Measurements from ENCODE around the gene CDK5RAP3. TPM values are rescaled to one million over a fixed set of nuclear protein-coding genes. Genes with fewer than 3 reads are reported as not detected.
A peak's percentile ranks its signal among the peaks of the same experiment; 100 is the strongest.
"Not testable (repeated sequence)": the region's sequence is repeated elsewhere in the genome, so short reads cannot be mapped to it uniquely, and the experiment has no call there.

The CDK5RAP3 gene
- total RNA-seq, 1 donor from 2014 or later = 192 TPM

DNA sequence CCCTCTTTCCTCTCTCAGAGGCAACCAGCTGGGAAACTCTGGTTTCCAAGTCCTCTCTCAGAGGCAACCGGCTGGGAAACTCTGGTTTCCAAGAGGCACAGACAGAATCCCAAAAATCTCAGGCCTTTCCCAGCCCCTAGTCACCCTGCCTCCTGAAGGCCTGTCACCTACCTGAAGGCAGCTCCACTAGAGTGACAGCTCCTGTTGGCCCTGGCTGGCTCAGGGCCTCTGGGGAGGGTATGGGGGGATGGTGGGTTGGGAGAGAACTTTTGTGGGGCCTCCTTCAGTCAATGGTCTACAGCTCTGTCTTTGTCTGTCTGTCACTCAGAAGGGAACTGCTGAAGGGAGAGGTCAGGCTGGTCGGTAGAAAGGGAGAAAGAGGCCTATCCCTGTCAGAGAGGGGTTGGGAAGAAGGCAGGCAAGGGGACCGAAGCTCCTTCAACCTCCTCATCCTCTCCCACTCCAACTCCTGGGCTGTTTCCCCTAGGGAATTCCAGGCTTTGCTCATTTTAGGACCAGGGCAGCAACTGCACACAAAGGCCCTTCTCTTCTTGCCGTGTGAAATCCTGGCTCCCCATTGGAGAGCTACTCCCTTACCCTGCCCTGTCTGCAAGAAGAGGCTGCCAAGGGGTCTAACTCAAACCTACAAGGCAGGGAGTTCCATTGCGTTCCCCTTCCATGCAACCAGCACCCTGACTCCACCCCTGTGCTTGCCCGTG lies 43.1 kb downstream of the CDK5RAP3 start:
- Mint-ChIP-seq H3K27me3 (ENCODE audit: low read depth) (peaks cover 42% of the 10 kb centered on the region), H3K4me3 (ENCODE audit: low read depth) (no peak overlapping the region), H3K27ac (no peak overlapping the region), H3K36me3 (ENCODE audit: low read depth) (no peaks in the 10 kb centered on the region), H3K9me3 (no peaks in the 10 kb centered on the region), H3K4me1 (ENCODE audit: low read depth) (peaks cover 32% of the 10 kb centered on the region)
- intact Hi-C loops (cut with micrococcal nuclease) = no loop called here
- DNase-seq (ENCODE audit: low spot score) = no peak

DNA sequence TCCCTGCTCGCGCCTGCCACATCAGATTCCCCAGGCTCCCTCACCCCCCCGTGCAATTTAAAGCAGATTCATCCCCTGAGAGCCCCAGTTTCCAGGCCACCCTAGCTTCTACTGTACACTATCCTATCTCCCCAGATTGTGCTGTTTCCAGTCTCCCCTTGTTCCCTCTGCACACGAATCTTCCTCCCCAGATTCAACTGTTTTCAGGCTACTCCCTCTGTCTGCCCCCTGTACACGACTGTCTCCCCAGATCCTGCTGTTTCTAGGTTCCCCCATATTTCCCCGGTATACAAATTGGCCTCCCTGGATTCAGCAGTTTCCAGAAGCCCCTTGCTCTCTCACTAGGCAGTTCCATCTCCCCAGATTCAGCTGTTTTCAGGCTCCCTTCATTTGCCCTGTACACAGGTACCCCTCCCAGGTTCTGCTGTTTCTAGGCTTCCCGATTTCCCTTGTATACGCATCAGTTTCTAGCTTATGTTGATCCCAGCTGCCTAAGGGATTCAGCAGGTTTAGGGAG lies 43.7 kb downstream of the CDK5RAP3 start:
- no peaks in the 10 kb centered on the region for H3K36me3 Mint-ChIP-seq (ENCODE audit: low read depth)
- no peak overlapping the region for H3K27ac Mint-ChIP-seq
- H3K9me3 Mint-ChIP-seq = no peaks in the 10 kb centered on the region
- H3K27me3 Mint-ChIP-seq (ENCODE audit: low read depth) = peaks cover 39% of the 10 kb centered on the region
- no peak for DNase-seq (ENCODE audit: low spot score)
- no peak overlapping the region for H3K4me3 Mint-ChIP-seq (ENCODE audit: low read depth)
- intact Hi-C loops (cut with micrococcal nuclease) = no loop called here
- peaks cover 32% of the 10 kb centered on the region for H3K4me1 Mint-ChIP-seq (ENCODE audit: low read depth)

DNA sequence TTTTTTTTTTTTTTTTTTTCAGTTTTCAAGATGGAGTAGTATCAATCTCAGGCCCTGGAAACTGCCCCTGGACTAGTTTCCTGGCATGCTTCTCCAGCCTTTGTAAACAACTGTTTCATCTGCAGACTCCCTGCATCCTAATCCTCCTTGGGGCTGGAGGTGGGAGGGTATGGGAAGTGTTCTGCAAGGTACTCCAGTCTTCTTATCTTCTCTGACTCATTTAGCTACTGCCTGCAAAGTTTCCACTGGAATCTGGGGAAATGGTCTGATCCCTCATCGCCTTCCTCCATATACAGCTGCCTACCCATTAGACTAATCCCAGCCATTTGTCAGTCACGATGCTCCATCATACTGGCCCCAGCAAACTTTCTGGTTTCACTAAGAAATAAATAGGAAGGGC lies 45.2 kb downstream of the CDK5RAP3 start:
- H3K27me3 Mint-ChIP-seq (ENCODE audit: low read depth) = peaks cover 37% of the 10 kb centered on the region
- H3K27ac Mint-ChIP-seq = no peak overlapping the region
- H3K9me3 Mint-ChIP-seq = no peaks in the 10 kb centered on the region
- peaks cover 32% of the 10 kb centered on the region for H3K4me1 Mint-ChIP-seq (ENCODE audit: low read depth)
- no peak overlapping the region for H3K4me3 Mint-ChIP-seq (ENCODE audit: low read depth)
- no peak for DNase-seq (ENCODE audit: low spot score)
- intact Hi-C loops (cut with micrococcal nuclease) = no loop called here
- H3K36me3 Mint-ChIP-seq (ENCODE audit: low read depth) = no peaks in the 10 kb centered on the region

DNA sequence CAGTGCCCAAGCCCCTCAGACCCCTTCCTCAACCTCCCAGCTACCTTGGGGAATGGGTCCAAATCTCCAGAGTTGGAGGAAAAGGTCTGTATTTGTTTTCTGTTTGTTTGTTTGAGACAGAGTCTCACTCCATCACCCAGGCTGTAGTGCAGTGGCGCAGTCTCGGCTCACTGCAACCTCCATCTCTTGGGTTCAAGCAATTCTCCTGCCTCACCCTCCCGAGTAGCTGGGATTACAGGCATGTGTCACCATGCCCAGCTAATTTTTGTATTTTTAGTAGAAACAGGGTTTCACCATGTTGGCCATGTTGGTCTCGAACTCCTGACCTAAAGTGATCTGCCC lies 46.9 kb downstream of the CDK5RAP3 start:
- Mint-ChIP-seq H3K4me1 (ENCODE audit: low read depth) (peaks cover 22% of the 10 kb centered on the region), H3K27ac (peak overlapping the region; percentile 40), H3K27me3 (ENCODE audit: low read depth) (peaks cover 38% of the 10 kb centered on the region)
- H3K36me3 Mint-ChIP-seq (ENCODE audit: low read depth); H3K9me3 Mint-ChIP-seq; DNase-seq (ENCODE audit: low spot score); H3K4me3 Mint-ChIP-seq (ENCODE audit: low read depth); intact Hi-C loops (cut with micrococcal nuclease): not testable (repeated sequence)

DNA sequence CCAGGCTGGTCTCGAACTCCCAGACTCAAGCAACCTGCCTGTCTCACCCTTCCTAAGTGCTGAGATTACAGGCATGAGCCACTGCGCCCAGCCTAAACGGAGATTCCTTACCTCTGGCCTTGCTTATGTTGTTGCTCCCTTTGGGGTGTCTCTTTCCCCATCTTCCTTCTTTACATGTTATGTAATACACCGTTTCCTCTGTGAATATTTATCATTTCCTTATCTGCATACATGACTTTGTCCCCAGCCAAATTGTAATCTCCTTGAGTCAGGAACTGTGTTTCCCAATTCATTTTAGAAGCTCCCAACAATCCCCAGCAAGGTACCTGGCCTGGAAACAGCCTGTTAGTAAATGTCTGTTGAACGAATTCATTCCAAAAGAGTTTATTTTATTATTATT lies 51.0 kb downstream of the CDK5RAP3 start:
- Mint-ChIP-seq H3K27ac (no peak overlapping the region), H3K9me3 (no peaks in the 10 kb centered on the region), H3K4me1 (ENCODE audit: low read depth) (peaks cover 41% of the 10 kb centered on the region), H3K27me3 (ENCODE audit: low read depth) (peaks cover 28% of the 10 kb centered on the region), H3K4me3 (ENCODE audit: low read depth) (no peak overlapping the region), H3K36me3 (ENCODE audit: low read depth) (no peaks in the 10 kb centered on the region)
- intact Hi-C loops (cut with micrococcal nuclease) = loop anchor here (10.0 kb wide), 1 partner anchor 223 kb away; no protein-coding TSS in a partner anchor
- DNase-seq (ENCODE audit: low spot score) = no peak

DNA sequence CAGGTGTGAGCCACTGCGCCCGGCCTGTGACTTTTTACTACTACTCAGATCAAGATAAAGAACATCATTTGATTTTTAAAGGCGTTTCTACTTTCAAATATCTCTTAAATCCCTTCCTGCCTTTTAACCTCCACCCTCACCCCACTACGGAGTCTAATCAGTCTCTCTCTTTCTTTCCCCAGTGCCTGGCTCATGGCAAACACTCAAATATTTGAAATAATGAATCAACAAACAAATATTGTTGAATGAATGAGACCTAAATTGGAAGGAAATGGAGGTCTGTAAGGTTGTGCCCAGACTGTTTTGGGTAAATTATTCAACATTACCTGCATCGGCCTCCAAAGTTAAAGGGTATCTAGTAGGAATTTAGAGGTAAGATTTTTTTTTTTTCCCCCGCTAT lies 52.0 kb downstream of the CDK5RAP3 start:
- no peak for DNase-seq (ENCODE audit: low spot score)
- H3K9me3 Mint-ChIP-seq = no peaks in the 10 kb centered on the region
- H3K4me1 Mint-ChIP-seq (ENCODE audit: low read depth) = peaks cover 36% of the 10 kb centered on the region
- H3K4me3 Mint-ChIP-seq (ENCODE audit: low read depth) = no peak overlapping the region
- H3K36me3 Mint-ChIP-seq (ENCODE audit: low read depth) = no peaks in the 10 kb centered on the region
- peaks cover 29% of the 10 kb centered on the region for H3K27me3 Mint-ChIP-seq (ENCODE audit: low read depth)
- intact Hi-C loops (cut with micrococcal nuclease) = loop anchor here (10.0 kb wide), 1 partner anchor 222 kb away; no protein-coding TSS in a partner anchor
- H3K27ac Mint-ChIP-seq = no peak overlapping the region

DNA sequence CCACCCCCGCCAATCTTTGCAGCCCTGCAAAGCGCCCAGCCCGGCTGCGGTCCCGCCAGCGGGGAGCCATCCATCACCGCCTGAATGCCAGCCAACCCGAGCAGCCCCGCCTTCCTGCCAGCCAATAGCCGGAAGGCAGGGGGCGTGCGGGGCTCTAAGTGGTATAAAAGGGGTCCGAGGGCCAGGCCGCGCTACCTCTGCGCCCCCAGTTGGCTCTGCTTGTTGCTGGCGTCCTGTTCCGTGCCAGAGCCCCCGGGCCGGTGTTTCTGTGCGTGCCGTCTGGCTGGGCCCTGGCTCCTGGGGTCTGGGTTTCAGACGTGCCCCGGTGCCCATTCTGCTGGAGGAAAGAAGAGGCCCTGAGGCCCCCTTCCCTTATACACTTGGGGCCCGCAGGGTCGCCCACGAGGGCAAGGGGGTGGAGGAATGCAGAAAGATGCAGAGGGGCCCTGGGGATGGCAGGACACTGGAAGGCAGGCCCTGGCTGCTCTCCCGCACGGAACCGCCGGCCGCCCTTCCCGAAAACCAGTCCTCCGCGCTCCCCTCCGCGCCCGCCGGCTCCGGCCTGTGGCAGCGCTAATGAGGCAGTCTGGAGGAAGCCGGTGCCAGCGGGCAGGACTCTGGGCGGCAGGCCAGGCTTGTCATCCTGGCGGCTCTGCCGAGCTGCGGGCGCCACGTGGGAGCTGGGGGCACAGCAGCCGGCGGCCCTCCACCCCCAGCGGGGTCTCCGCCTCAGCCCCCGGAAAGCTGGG lies 52.7 kb downstream of the CDK5RAP3 start:
- Mint-ChIP-seq H3K9me3 (no peaks in the 10 kb centered on the region), H3K36me3 (ENCODE audit: low read depth) (no peaks in the 10 kb centered on the region), H3K27ac (no peak overlapping the region), H3K27me3 (ENCODE audit: low read depth) (peaks cover 29% of the 10 kb centered on the region), H3K4me3 (ENCODE audit: low read depth) (peak overlapping the region; percentile 52), H3K4me1 (ENCODE audit: low read depth) (peaks cover 31% of the 10 kb centered on the region)
- intact Hi-C loops (cut with micrococcal nuclease) = loop anchor here (2.0 to 10.0 kb wide), 2 partner anchors 53 to 221 kb away; partner anchors contain the start of gene CDK5RAP3
- no peak for DNase-seq (ENCODE audit: low spot score)

DNA sequence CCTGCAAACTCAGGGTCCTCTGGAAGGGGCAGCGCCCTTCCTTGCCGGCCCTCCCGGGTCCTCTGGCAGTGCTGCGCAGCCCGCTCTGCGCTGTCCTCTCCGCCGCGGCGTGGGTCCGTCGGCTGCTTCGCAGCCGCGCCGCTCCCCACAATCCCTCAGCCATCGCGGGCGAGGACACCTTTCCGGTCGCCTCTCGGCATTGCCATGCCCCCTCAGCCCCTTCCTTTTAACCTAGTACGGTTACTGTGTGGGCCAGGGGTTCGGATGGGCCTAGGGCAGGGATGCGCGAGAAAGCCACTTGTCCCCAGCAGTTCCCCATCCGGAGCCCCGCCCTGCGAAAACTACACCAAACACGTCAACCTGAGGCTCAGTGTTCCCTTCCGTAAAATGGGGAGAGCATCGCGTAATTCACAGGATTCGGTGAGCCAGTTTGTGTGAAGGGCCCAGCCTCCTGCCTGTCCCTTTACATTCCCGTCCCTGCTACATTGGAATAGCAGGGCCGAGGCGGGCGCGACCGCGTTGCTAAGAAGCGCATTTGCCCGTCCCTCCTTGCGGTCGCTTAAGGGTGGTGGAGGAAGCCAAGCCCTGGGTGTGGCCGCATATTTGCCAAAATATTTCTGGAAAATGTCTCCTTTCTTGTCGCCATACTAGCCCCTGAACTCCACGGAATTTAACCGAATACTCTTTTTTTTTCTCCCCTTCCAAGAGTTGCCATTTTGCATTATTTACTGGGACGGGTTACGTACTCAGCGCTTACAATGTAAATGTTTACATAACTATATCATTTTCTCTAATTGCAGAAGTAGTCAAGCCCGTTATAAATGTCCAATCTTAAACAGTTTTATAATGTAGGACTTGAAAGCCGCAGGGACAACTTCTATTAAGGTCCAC lies 53.5 kb downstream of the CDK5RAP3 start:
- no peaks in the 10 kb centered on the region for H3K9me3 Mint-ChIP-seq
- peaks cover 32% of the 10 kb centered on the region for H3K27me3 Mint-ChIP-seq (ENCODE audit: low read depth)
- intact Hi-C loops (cut with micrococcal nuclease) = loop anchor here (1.0 to 10.0 kb wide), 8 partner anchors 24 to 594 kb away; partner anchors contain the start of genes CBX1, CDK5RAP3 and NFE2L1
- H3K27ac Mint-ChIP-seq = peak overlapping the region; percentile 82
- H3K4me1 Mint-ChIP-seq (ENCODE audit: low read depth) = peaks cover 28% of the 10 kb centered on the region
- H3K4me3 Mint-ChIP-seq (ENCODE audit: low read depth) = peak overlapping the region; percentile 86
- no peaks in the 10 kb centered on the region for H3K36me3 Mint-ChIP-seq (ENCODE audit: low read depth)
- DNase-seq (ENCODE audit: low spot score) = peak; percentile 57

DNA sequence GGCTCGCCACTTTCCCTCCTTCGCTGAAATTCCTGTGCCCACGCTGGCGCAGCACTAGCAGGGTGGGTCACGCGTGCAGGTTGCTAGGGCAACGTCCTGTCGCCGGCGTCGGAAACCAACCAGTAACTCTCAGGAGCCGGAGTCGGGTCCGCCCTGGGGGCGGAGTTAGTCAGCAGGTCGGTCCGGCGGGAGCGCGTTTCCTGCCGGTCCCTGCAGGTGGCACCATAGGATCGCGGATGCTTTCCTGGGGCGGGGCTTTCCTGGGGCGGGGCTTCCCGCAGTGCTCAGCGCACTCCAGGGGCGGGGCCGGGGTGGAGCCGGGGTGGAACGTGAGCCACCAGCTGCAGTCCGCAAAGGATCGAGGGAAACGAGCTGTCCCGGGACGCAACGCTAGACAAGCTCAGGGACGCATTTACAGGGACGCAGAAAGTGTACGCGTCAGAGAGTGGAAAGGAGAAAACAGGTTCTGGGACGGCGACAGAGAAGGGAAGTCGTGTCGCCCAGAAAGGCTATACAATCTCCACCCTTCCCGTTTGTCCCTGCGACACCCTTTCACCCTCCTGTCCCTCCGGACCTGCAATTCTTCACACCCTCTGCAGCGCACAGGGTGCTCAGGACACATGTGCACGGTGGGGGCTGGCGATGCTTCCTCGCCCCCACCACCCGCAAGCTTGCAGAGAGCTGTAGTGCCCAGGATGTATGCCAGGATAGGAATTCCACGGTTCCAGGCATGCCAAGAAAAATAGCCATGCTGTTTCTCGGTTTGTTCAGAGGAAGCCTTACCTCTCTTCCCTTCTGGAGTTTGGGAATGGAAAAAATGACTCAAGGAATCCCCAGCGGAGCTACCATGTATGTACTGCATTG lies 54.4 kb downstream of the CDK5RAP3 start:
- peaks cover 28% of the 10 kb centered on the region for H3K4me1 Mint-ChIP-seq (ENCODE audit: low read depth)
- intact Hi-C loops (cut with micrococcal nuclease) = loop anchor here (1.0 to 10.0 kb wide), 8 partner anchors 23 to 593 kb away; partner anchors contain the start of genes CBX1, CDK5RAP3 and NFE2L1

DNA sequence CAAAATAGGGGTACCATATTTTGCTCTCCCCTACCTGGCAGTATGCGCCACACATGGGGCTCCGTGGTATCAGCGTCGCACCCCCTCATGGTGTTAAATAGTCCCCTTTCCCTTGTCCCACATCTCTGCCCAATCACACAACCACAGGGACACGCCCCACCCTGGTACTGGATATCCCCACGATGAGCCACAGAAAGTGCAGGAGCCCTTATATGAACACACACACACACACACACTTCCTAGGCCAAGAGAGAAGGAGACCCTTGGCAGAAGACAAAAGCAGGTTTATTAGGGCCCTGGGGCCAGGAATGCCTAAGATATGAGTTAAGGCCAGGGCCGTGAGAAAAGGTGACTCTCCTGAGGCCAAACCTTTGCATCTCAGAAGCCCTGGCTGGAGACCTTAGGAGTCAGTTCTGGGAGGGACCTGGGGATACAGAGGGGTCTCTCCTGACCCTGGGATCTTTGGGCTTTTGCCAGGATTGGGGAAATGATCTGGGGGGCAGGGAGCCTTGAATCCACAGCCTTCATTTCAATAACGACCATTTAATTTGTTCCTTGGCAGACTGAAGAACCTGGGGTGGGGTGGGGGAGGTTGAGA lies 55.1 kb downstream of the CDK5RAP3 start:
- DNase-seq (ENCODE audit: low spot score) = no peak
- no peak overlapping the region for H3K27ac Mint-ChIP-seq
- peaks cover 28% of the 10 kb centered on the region for H3K4me1 Mint-ChIP-seq (ENCODE audit: low read depth)
- peak overlapping the region; percentile 86 for H3K4me3 Mint-ChIP-seq (ENCODE audit: low read depth)
- H3K9me3 Mint-ChIP-seq = no peaks in the 10 kb centered on the region
- H3K36me3 Mint-ChIP-seq (ENCODE audit: low read depth) = no peaks in the 10 kb centered on the region
- peaks cover 30% of the 10 kb centered on the region for H3K27me3 Mint-ChIP-seq (ENCODE audit: low read depth)
- intact Hi-C loops (cut with micrococcal nuclease) = loop anchor here (1.0 to 10.0 kb wide), 8 partner anchors 22 to 592 kb away; partner anchors contain the start of genes CBX1, CDK5RAP3 and NFE2L1

More for the DNA sequence above, 54.4 kb downstream of the CDK5RAP3 start:
- H3K4me3 Mint-ChIP-seq (ENCODE audit: low read depth) = peak overlapping the region; percentile 86
- DNase-seq (ENCODE audit: low spot score) = peak; percentile 94
- peaks cover 33% of the 10 kb centered on the region for H3K27me3 Mint-ChIP-seq (ENCODE audit: low read depth)
- H3K9me3 Mint-ChIP-seq = no peaks in the 10 kb centered on the region
- H3K27ac Mint-ChIP-seq = peak overlapping the region; percentile 82
- no peaks in the 10 kb centered on the region for H3K36me3 Mint-ChIP-seq (ENCODE audit: low read depth)

Data from activated T-helper 2 cell treated with anti-CD3 and anti-CD28 coated beads, Interferon-gamma antibody, Interleukin-2, Interleukin-4, amounts not matched to agents 10 μg/mL and 5 μg/mL and 100 μg/mL, durations not matched to agents 14 hours and 24 hours and 36 hours (primary cell).